Skeletal muscle cell (primary cell): ENCODE results near the gene EMILIN3.

Experiments
- DNase-seq: peaks from one replicate; pipeline ENCODE4 v3.0.0-alpha.2; 2010; ENCODE audit warnings: low read depth
- H3K4me3 ChIP-seq: 2 replicates; pipeline ENCODE4 v1.5.1; 2011; ENCODE audit warnings: low read depth, mild to moderate bottlenecking, control low read depth, low read length, moderate library complexity

EMILIN3 gene

GRCh38 chr20:41365777-41366545 lies 657 bp downstream of the EMILIN3 start:
- no peak for DNase-seq
- H3K4me3 ChIP-seq: peak overlapping the region; percentile 36

- no peak for DNase-seq
- peak overlapping the region; percentile 36 for H3K4me3 ChIP-seq
Measured at GRCh38 chr20:41364967-41365765, 1.5 kb downstream of the EMILIN3 start.

GRCh38 chr20:41364236-41364855 lies 2.3 kb downstream of the EMILIN3 start:
- H3K4me3 ChIP-seq: no peak overlapping the region
- no peak for DNase-seq

- DNase-seq: no peak
- no peak overlapping the region for H3K4me3 ChIP-seq
Measured at GRCh38 chr20:41363601-41364000, 3.0 kb downstream of the EMILIN3 start.

- no peak overlapping the region for H3K4me3 ChIP-seq
- DNase-seq: no peak
Measured at GRCh38 chr20:41362748-41363140, 3.9 kb downstream of the EMILIN3 start.

- DNase-seq: no peak
- no peak overlapping the region for H3K4me3 ChIP-seq
Measured at GRCh38 chr20:41361757-41362747, 4.6 kb downstream of the EMILIN3 start.

GRCh38 chr20:41360831-41361756 lies 5.5 kb downstream of the EMILIN3 start:
- no peak for DNase-seq
- no peak overlapping the region for H3K4me3 ChIP-seq

GRCh38 chr20:41359541-41360011 lies 7.0 kb downstream of the EMILIN3 start:
- DNase-seq: no peak
- no peak overlapping the region for H3K4me3 ChIP-seq

GRCh38 chr20:41358717-41359116 lies 7.9 kb downstream of the EMILIN3 start:
- no peak overlapping the region for H3K4me3 ChIP-seq
- no peak for DNase-seq

- no peak overlapping the region for H3K4me3 ChIP-seq
- no peak for DNase-seq
Measured at GRCh38 chr20:41358230-41358629, 8.4 kb downstream of the EMILIN3 start.

GRCh38 chr20:41357424-41358163 lies 9.0 kb downstream of the EMILIN3 start:
- no peak for DNase-seq
- H3K4me3 ChIP-seq: no peak overlapping the region

- DNase-seq: no peak
- no peak overlapping the region for H3K4me3 ChIP-seq
Measured at GRCh38 chr20:41356951-41357350, 9.7 kb downstream of the EMILIN3 start.

GRCh38 chr20:41355598-41356203 lies 10.9 kb downstream of the EMILIN3 start:
- no peak overlapping the region for H3K4me3 ChIP-seq
- DNase-seq: no peak

- H3K4me3 ChIP-seq: no peak overlapping the region
- no peak for DNase-seq
Measured at GRCh38 chr20:41355192-41355591, 11.4 kb downstream of the EMILIN3 start.

GRCh38 chr20:41353530-41353929 lies 13.1 kb downstream of the EMILIN3 start:
- H3K4me3 ChIP-seq: no peak overlapping the region
- DNase-seq: no peak

GRCh38 chr20:41352666-41353065 lies 14.0 kb downstream of the EMILIN3 start:
- no peak overlapping the region for H3K4me3 ChIP-seq

GRCh38 chr20:41352106-41352505 lies 14.5 kb downstream of the EMILIN3 start:
- H3K4me3 ChIP-seq: no peak overlapping the region
- DNase-seq: no peak

More at GRCh38 chr20:41352666-41353065, 14.0 kb downstream of the EMILIN3 start:
- no peak for DNase-seq
